CD4-positive, alpha-beta T cell treated with Interleukin-15 for 1 hour (primary cell): ENCODE results near the gene OR51D1.
A peak's percentile ranks its signal among the peaks of the same experiment; 100 is the strongest.

Experiments used
- DNase-seq: peaks from one replicate; pipeline ENCODE4 v3.0.0-alpha.2; 2020

OR51D1 gene, protein sequence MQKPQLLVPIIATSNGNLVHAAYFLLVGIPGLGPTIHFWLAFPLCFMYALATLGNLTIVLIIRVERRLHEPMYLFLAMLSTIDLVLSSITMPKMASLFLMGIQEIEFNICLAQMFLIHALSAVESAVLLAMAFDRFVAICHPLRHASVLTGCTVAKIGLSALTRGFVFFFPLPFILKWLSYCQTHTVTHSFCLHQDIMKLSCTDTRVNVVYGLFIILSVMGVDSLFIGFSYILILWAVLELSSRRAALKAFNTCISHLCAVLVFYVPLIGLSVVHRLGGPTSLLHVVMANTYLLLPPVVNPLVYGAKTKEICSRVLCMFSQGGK

GRCh38 chr11:4636962-4637661 is at the start of gene OR51D1:
Gene OR51D1, plus strand, starts transcription at chr11:4637477. Its CDS starts 2,314 bp downstream, at chr11:4639791.
- peak; percentile 51 for DNase-seq

- no peak for DNase-seq
These were observed 48.3 kb upstream of the OR51D1 start for GRCh38 chr11:4589017-4589416.

DNA sequence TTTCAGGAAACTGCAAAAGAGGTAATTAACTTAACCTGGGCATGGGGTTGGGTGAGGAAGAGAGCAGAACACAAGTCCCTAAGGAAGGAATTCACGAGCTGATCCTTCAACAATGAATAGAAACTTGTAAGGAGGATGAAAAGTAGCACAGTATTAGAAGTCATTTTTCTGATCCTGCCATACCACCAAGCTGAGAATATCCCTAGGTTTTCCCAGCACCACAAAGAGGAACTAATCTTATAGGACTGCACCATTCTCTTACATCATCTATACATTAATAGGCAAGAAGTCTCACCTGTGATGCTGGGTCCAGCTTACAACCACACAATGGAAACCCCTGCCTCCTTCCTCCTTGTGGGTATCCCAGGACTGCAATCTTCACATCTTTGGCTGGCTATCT is 43.5 kb upstream of the OR51D1 start, which contains the start of gene OR52I1:
TSS of gene OR52I1 (plus strand) at position 301 of the 400 bp plus-strand sequence. CDS start at position 301, 0 bp downstream.
- no peak for DNase-seq

DNA sequence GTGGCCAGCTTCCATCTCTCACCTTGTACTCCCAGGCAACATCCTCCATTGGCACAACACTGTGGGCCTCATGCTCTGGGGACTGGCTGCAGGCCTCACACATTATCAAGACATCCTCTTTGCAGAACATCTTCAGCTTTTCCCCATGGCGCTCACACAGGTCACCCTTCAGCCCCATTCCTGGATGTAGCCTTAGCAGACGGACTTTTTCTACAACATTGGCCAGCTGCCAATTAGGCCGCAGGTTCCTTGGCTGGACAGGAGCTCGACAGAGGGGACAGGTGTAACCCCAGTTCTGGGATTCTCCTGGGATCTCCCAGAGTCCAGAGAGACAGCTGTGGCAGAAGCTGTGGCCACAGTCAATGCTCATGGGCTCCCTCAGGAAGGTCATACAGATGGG is 32.2 kb upstream of the OR51D1 start:
- DNase-seq: no peak

- DNase-seq: no peak
These were observed 30.9 kb upstream of the OR51D1 start for GRCh38 chr11:4606231-4607015.

DNA sequence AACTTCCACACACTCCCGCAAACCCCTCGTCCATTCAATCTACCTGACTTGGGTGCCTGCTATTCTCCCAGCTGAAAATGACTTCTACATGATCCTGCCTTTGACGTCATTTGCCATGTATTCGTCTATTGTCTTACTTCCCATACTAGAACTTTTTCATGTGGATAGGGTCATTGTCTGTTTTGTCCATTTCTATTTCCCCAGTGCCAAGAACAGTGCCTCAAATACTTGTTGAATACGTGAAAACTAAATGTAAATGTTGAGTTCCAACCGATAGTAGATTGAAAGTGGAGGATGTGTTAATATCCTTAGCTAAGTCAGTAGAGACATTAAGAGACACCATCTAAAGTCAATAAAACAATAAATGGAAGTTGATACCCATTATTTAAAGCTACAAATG is 30.2 kb upstream of the OR51D1 start:
- DNase-seq: no peak

- peak; percentile 95 for DNase-seq
These were observed 29.3 kb upstream of the OR51D1 start, which contains the start of gene TRIM68 for GRCh38 chr11:4607781-4608666. Gene TRIM68, minus strand, starts transcription at chr11:4608231. Its CDS starts 2,727 bp downstream, at chr11:4605504.

DNA sequence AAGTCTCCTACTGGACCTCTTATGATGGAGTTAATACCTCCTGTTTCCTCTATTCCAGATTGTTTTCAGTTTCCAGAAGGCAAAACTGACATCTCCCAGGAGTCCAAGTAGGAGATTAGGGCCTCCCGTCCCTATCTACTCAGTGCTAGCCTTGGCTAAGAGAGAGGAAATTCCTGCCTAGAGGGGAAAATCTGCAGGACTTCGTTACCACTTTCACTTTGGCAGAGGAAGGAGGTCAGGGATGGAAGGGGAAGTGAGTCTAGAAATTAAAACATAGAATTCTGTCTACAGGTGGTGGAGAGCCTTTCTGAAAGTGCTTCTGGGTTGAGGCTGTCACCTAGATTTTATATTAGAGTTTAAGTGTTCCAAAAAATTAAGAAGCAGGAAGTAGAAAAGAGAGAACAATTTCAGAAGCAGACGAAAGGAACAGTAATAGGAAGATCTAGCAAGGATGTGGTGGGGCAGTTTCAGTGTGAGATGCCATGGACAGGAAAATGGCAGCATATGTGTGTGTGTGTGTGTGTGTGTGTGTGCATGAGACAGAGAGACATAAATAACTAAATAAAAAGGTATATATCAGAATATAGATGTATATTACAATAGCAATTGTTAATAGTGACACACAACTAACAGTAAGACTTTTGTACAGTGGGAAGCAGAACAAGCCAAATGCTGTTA is 26.9 kb upstream of the OR51D1 start:
- no peak for DNase-seq

DNA sequence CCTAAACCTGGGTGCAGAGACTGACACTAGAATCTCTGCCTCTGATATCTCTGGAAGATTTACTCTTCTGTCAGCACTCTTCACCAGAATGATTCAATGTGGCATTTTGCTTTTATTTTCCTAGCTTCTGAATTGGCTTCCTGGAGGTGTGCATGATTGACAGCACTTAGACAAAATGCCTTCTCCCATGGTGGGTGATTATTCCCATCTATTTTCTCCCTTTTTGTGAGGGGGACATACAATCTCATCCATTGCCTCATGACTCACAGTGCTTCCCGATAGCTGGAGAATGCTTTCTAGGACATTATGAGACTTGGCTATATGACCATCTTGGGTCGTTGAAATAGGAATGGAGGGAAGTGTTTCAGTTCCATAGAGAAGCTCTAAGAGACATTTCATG is 25.3 kb upstream of the OR51D1 start:
- DNase-seq: no peak

GRCh38 chr11:4615856-4616444 is 21.3 kb upstream of the OR51D1 start:
- no peak for DNase-seq

DNA sequence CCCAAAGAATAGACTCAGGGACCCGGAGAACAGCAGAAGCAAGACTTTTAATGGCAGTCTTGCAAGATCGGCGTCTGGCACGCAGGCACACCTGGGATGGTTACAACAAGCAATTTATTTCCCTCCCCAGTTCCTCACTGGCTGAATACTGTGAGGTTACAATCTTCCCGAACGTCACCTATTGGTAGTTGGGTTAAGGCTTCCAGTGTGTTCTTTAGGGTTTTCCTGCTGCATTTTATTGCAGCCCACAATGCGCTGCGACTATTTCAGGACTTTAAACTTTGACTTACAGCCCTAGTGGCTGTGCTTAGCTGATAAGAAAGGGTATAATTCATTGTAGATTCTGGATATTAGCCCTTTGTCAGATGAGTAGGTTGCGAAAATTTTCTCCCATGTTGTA is 17.8 kb upstream of the OR51D1 start:
- DNase-seq: no peak

GRCh38 chr11:4626207-4627099 is 10.8 kb upstream of the OR51D1 start:
- DNase-seq: no peak

DNA sequence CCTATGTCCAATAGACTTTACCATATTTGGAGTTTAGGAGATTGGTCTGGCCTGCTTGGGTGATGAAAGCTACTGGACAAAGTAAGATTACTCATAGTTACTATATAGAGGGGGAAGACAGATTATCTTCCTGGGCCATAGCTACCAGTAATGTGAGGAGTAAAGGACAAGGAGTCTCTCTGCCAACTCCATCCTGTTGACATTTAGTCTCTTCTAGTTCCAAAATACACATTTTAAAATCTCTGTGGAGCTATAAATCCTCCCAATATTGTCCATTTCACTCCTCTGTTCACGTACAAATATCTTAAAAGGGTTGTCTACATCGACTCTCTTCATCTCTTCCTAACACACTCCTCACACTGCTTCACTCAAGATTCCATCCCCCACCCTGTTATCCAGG is 1.1 kb upstream of the OR51D1 start:
- no peak for DNase-seq

GRCh38 chr11:4637662-4638047 is 378 bp downstream of the OR51D1 start:
- no peak for DNase-seq

DNA sequence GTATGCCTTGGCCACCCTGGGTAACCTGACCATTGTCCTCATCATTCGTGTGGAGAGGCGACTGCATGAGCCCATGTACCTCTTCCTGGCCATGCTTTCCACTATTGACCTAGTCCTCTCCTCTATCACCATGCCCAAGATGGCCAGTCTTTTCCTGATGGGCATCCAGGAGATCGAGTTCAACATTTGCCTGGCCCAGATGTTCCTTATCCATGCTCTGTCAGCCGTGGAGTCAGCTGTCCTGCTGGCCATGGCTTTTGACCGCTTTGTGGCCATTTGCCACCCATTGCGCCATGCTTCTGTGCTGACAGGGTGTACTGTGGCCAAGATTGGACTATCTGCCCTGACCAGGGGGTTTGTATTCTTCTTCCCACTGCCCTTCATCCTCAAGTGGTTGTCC is 2.7 kb downstream of the OR51D1 start:
- DNase-seq: no peak

- no peak for DNase-seq
These were observed 4.2 kb downstream of the OR51D1 start for GRCh38 chr11:4641501-4641900.

DNA sequence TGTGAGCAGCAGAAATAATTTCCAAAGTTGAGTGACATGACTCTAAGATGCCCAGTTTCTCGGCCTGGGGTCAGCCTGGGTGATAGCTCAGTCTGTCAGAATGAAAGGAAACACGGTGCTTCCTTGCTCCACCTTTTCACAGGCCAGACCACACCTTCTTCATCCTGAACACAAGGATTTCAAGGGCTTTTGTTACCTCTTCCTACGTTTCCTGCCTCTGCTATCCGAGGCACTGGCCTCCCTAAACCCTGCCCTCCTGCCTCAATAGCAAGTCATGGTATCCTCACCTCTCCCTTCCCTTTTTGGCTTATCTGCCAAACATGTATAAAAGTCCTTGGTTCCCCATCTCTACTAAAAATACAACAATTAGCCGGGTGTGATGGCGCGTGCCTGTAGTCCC is 4.8 kb downstream of the OR51D1 start:
- no peak for DNase-seq

DNA sequence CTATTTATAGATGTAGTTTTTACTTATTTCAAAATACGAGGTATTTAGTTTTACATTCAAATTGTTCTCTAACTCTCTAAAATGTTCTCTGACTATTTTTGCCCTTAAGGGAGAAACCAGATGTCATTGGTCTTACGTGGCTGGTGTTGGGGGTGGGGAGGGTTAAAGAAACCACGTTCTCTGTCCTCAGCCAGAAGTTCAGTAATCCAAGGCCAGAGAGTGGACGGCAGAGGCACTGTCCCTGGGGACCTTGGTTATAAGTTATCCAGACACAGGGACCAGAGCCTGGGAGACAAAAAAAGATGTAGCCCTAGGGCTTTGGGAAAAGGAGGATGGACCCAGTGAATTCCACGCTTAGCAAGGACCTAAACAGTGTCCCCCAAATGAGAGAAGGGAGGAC is 5.8 kb downstream of the OR51D1 start:
- DNase-seq: no peak

GRCh38 chr11:4643682-4644081 is 6.4 kb downstream of the OR51D1 start, which contains the start of gene OR51E1:
Gene OR51E1, plus strand, starts transcription at chr11:4643982. Its CDS starts 8,545 bp downstream, at chr11:4652527.
- DNase-seq: no peak

GRCh38 chr11:4644233-4644632 is 7.0 kb downstream of the OR51D1 start:
- DNase-seq: no peak
